Spleen (tissue), 7 donors: ENCODE data around the gene ATG5.

Experiments used
- POLR2A ChIP-seq, 3 donors: fragments of 450-650 bp; IDR thresholded peaks; one replicate each; pipeline ENCODE4 v1.5.1; 2017; ENCODE audit warnings: antibody characterized with exemption in 3 of 3, mild to moderate bottlenecking in 1 of 3
- POLR2AphosphoS5 ChIP-seq, 3 donors: sonication (generic); formaldehyde crosslinking; IDR thresholded peaks; one replicate each; pipeline ENCODE4 v1.5.1; 2017; ENCODE audit warnings: antibody characterized with exemption in 3 of 3
- TF ChIP-seq, protein P1 (sequence below), 11 experiments: fragments of 200-600 bp in 7 of 11; fragments of 450-650 bp in 4 of 11; sonication (generic) in 4 of 11; IDR thresholded peaks in 8 of 11; conservative IDR thresholded peaks in 3 of 11; 1 replicate in 7 of 11; 2 replicates in 4 of 11; pipeline versions ENCODE4 v1.4.0 to v1.8.0; 2016 to 2021; ENCODE audit warnings: antibody characterized with exemption in 11 of 11, inconsistent platforms in 4 of 11, mild to moderate bottlenecking in 1 of 11
- donor health status: DM: no; HTN: no; CAD: no; lungs with moderate emphysema.
- donor health status: DM: no; HTN: no; CAD: no.
- donor health status: DM: no; HTN: no; CAD: no.

- TF ChIP-seq POLR2AphosphoS5 (IDR thresholded peaks at IDR 0.05) = no peak
- TF ChIP-seq POLR2A (IDR thresholded peaks at IDR 0.05) = no peak
- TF ChIP-seq, protein P1, sequence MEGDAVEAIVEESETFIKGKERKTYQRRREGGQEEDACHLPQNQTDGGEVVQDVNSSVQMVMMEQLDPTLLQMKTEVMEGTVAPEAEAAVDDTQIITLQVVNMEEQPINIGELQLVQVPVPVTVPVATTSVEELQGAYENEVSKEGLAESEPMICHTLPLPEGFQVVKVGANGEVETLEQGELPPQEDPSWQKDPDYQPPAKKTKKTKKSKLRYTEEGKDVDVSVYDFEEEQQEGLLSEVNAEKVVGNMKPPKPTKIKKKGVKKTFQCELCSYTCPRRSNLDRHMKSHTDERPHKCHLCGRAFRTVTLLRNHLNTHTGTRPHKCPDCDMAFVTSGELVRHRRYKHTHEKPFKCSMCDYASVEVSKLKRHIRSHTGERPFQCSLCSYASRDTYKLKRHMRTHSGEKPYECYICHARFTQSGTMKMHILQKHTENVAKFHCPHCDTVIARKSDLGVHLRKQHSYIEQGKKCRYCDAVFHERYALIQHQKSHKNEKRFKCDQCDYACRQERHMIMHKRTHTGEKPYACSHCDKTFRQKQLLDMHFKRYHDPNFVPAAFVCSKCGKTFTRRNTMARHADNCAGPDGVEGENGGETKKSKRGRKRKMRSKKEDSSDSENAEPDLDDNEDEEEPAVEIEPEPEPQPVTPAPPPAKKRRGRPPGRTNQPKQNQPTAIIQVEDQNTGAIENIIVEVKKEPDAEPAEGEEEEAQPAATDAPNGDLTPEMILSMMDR (IDR thresholded peaks at IDR 0.05 in 8 of 11, conservative IDR thresholded peaks at IDR 0.05 in 3 of 11) = no peak
These were observed 165.4 kb downstream of the ATG5 start for GRCh38 chr6:106160189-106160588.
